ENCODE results near the gene PCDHB5.

- TF ChIP-seq, protein P1, sequence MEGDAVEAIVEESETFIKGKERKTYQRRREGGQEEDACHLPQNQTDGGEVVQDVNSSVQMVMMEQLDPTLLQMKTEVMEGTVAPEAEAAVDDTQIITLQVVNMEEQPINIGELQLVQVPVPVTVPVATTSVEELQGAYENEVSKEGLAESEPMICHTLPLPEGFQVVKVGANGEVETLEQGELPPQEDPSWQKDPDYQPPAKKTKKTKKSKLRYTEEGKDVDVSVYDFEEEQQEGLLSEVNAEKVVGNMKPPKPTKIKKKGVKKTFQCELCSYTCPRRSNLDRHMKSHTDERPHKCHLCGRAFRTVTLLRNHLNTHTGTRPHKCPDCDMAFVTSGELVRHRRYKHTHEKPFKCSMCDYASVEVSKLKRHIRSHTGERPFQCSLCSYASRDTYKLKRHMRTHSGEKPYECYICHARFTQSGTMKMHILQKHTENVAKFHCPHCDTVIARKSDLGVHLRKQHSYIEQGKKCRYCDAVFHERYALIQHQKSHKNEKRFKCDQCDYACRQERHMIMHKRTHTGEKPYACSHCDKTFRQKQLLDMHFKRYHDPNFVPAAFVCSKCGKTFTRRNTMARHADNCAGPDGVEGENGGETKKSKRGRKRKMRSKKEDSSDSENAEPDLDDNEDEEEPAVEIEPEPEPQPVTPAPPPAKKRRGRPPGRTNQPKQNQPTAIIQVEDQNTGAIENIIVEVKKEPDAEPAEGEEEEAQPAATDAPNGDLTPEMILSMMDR (conservative IDR thresholded peaks at IDR 0.05) = peak; percentile 85
- no peak for TF ChIP-seq ZFX (IDR thresholded peaks at IDR 0.05)
Measured at GRCh38 chr5:141100243-141100805, 34.7 kb upstream of the PCDHB5 start, which contains the start of gene PCDHB3.
